Measurements from ENCODE around the gene TLN1. TPM values are rescaled to one million over a fixed set of nuclear protein-coding genes. Genes with fewer than 3 reads are reported as not detected.

TLN1 gene
- total and polyA plus RNA-seq, 10 of the 15 experiments (the other 5 are each of a cell fraction or from before 2014, with no cell fraction given) = 11.6 to 305 (median 71.9) TPM

- CTCF ChIA-PET = interaction anchor here (1.1 to 6.9 kb wide), 4 partner anchors 10 to 21 kb away, joined by 3 to 41 read pairs (median 10); partner anchors contain the start of genes CREB3 and TLN1
- TSS peak; percentile 13 for BruUV-seq (replicated peaks)
- Histone ChIP-seq H3K27ac (ENCODE audit: control insufficient read depth, insufficient read depth) (no peak overlapping the region), H3K36me3 (ENCODE audit: control insufficient read depth in 2 of 2, insufficient read depth in 2 of 2, low read length in 1 of 2) (peaks cover 60 to 61% of the 10 kb centered on the region in 2 experiments), H3K4me1 (ENCODE audit: control insufficient read depth, insufficient read depth, low read length) (peaks cover 8% of the 10 kb centered on the region), H3K27me3 (replicated peaks in 1 of 2; ENCODE audit: control insufficient read depth in 2 of 2, insufficient read depth in 2 of 2, low read length in 1 of 2) (no peaks in the 10 kb centered on the region), H4K20me1 (ENCODE audit: control insufficient read depth, insufficient read depth) (no peaks in the 10 kb centered on the region), H3K4me3 (no peak overlapping the region), H3K4me2 (ENCODE audit: control insufficient read depth, insufficient read depth) (no peak overlapping the region), H3K9ac (ENCODE audit: control insufficient read depth, insufficient read depth, low read length) (no peak overlapping the region), H2AFZ (ENCODE audit: control insufficient read depth, low read depth, low read length) (no peak overlapping the region), H3K79me2 (ENCODE audit: control insufficient read depth, insufficient read depth, low read length) (no peaks in the 10 kb centered on the region), H3K9me3 (replicated peaks; ENCODE audit: control insufficient read depth, insufficient read depth, low read length) (no peaks in the 10 kb centered on the region)
- ATAC-seq (no peak), DNase-seq (ENCODE audit: low read depth, low spot score) (no peak), FAIRE-seq (no peak)
- WGBS (ENCODE audit: insufficient coverage, insufficient replicate concordance, low lambda C conversion rate, missing lambda C conversion rate) = 92% methylated on average over 14 of the region's 14 CpGs
- RAD21 ChIA-PET (ENCODE audit: unreplicated experiment) = interaction anchor here (1.4 to 2.0 kb wide), 2 partner anchors 11 to 21 kb away, joined by 5 read pairs; no protein-coding TSS in a partner anchor
- intact Hi-C loops (cut with micrococcal nuclease; ENCODE audit: unreplicated experiment) = no loop called here
- SMC1A ChIA-PET (ENCODE audit: uncharacterized antibody, unreplicated experiment) = interaction anchor here (0.8 to 1.2 kb wide), 2 partner anchors 13 to 56 kb away, joined by 3 read pairs; no protein-coding TSS in a partner anchor
- POLR2A ChIA-PET = interaction anchor here (1.9 kb wide), 1 partner anchor 56 kb away, joined by 4 read pairs; no protein-coding TSS in a partner anchor
- TF ChIP-seq SIX5 (IDR thresholded peaks at IDR 0.05; ENCODE audit: low read depth, low read length, severe bottlenecking) (no peak), BCL11A (IDR thresholded peaks at IDR 0.05; ENCODE audit: low read depth, low read length) (no peak), SREBF2 (IDR thresholded peaks at IDR 0.05; ENCODE audit: low read length) (no peak), NFYA (IDR thresholded peaks at IDR 0.05; ENCODE audit: borderline replicate concordance, low read depth, low read length) (no peak), JUND (IDR thresholded peaks at IDR 0.05; ENCODE audit: low read depth, low read length) (no peak), REST (IDR thresholded peaks at IDR 0.05; ENCODE audit: low read depth, low read length) (no peak), IRF5 (IDR thresholded peaks at IDR 0.05; ENCODE audit: borderline replicate concordance) (no peak), ZBTB33 (IDR thresholded peaks at IDR 0.05) (no peak), HDGF (IDR thresholded peaks at IDR 0.05) (no peak), RBBP5 (conservative IDR thresholded peaks at IDR 0.05) (no peak), STAT3 (IDR thresholded peaks at IDR 0.05; ENCODE audit: low read depth, low read length) (no peak), E2F4 (IDR thresholded peaks at IDR 0.05; ENCODE audit: low read depth, low read length) (no peak)
- in situ Hi-C loops (cut with MboI) = no loop called here
Observed at GRCh38 chr9:35717132-35717870, 14.7 kb downstream of the TLN1 start.
